Panc1 (cell line): ENCODE measurements around the gene OSBPL1A.
A peak's percentile ranks its signal among the peaks of the same experiment; 100 is the strongest.

Experiments used
- CTCF ChIP-seq: fragments of 450-650 bp; IDR thresholded peaks from 2 replicates; pipeline ENCODE4 v1.5.1; 2017; ENCODE audit warnings: mild to moderate bottlenecking
- POLR2AphosphoS5 ChIP-seq: IDR thresholded peaks from 2 replicates; pipeline ENCODE4 v1.6.1; 2012; ENCODE audit warnings: mild to moderate bottlenecking, low read depth, low read length, moderate library complexity
- REST ChIP-seq, 2 experiments: IDR thresholded peaks; 2 replicates each; pipeline ENCODE4 v1.6.1; 2011 to 2012; ENCODE audit warnings: low read depth in 2 of 2, control low read depth in 1 of 2, low read length in 1 of 2, mild to moderate bottlenecking in 1 of 2, moderate library complexity in 1 of 2; ENCODE audit not compliant: insufficient read depth in 1 of 2
- SIN3A ChIP-seq: IDR thresholded peaks from 2 replicates; pipeline ENCODE4 v1.6.1; 2012; ENCODE audit warnings: low read depth, mild to moderate bottlenecking, low read length, moderate library complexity, borderline replicate concordance; ENCODE audit not compliant: insufficient read depth
- TCF7L2 ChIP-seq: IDR thresholded peaks from 2 replicates; pipeline ENCODE4 v1.6.1; 2011; ENCODE audit warnings: mild to moderate bottlenecking, low read depth, low read length, inconsistent platforms

- peak; percentile 88 for TF ChIP-seq CTCF
- no peak for TF ChIP-seq TCF7L2
- TF ChIP-seq REST (IDR thresholded peaks at IDR 0.05; ENCODE audit: insufficient read depth in 1 of 2, low read depth in 2 of 2, low read length in 1 of 2): no peak
- TF ChIP-seq POLR2AphosphoS5: no peak
- TF ChIP-seq SIN3A: no peak
These were observed 278.7 kb downstream of the OSBPL1A start for GRCh38 chr18:24118750-24119577.
